Measurements from ENCODE around the gene EPOP. TPM values are rescaled to one million over a fixed set of nuclear protein-coding genes. Genes with fewer than 3 reads are reported as not detected.
A peak's percentile ranks its signal among the peaks of the same experiment; 100 is the strongest.

The EPOP gene
- total RNA-seq, 3 donors from 2014 or later, result 2.0 to 2.1 (median 2.0) TPM

DNA sequence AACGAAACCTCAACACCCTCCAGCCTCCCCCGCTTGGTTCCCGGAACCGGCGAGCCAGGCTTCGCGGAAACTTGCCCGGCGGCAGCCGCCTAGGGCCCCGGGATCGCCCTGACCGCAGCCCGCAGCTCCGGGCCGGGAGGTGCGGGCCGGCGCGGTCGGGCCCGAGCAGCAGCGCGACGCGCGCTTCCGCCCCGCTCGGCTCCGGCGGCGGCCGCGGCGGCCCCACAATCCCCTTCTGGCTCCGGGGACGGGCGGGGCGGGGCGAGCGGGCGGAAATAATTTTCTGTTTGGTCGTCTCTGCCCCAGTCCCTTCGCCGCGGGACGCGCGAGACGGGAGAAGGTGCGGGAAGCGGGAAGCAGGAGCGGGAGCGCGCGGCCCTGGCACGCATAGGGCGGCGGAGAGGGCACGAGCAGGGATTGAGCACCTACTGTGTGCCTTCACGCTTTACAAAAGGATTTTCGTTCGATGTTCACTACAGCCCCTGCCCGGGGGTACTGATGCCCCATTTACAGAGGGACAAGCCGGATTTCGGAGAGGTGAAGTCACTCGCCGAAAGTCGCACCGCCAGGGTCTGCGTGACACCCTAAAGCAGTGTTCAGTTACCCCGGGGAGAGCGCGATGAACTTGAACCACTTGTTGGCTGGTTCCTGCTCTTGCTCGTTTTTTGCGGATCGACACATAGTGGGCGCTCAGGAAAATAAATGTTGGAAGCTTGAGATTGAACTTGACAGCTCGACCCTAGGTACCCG lies 27.6 kb upstream of the EPOP start:
- Histone ChIP-seq H3K36me3 (no peaks in the 10 kb centered on the region), H3K4me3 (peak overlapping the region; percentile 81 to 98 (median 92)), H3K27me3 (no peaks in the 10 kb centered on the region), H3K9me3 (no peaks in the 10 kb centered on the region), H3K4me1 (peaks cover 3 to 4% of the 10 kb centered on the region in 2 donors), H3K27ac (peak overlapping the region; percentile 96 to 98)
- intact Hi-C loops (cut with DNase I; ENCODE audit: low total_unique reads), result no loop called here
- DNase-seq (ENCODE audit: low spot score in 2 of 2), result peak; percentile 82 to 92
- TF ChIP-seq, protein P1, sequence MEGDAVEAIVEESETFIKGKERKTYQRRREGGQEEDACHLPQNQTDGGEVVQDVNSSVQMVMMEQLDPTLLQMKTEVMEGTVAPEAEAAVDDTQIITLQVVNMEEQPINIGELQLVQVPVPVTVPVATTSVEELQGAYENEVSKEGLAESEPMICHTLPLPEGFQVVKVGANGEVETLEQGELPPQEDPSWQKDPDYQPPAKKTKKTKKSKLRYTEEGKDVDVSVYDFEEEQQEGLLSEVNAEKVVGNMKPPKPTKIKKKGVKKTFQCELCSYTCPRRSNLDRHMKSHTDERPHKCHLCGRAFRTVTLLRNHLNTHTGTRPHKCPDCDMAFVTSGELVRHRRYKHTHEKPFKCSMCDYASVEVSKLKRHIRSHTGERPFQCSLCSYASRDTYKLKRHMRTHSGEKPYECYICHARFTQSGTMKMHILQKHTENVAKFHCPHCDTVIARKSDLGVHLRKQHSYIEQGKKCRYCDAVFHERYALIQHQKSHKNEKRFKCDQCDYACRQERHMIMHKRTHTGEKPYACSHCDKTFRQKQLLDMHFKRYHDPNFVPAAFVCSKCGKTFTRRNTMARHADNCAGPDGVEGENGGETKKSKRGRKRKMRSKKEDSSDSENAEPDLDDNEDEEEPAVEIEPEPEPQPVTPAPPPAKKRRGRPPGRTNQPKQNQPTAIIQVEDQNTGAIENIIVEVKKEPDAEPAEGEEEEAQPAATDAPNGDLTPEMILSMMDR (IDR thresholded peaks at IDR 0.05), result no peak
- peak; percentile 77 for TF ChIP-seq POLR2A (IDR thresholded peaks at IDR 0.05)
- peak in 2 of 3 donors; percentile 79 to 82 for TF ChIP-seq POLR2AphosphoS5 (IDR thresholded peaks at IDR 0.05)

DNA sequence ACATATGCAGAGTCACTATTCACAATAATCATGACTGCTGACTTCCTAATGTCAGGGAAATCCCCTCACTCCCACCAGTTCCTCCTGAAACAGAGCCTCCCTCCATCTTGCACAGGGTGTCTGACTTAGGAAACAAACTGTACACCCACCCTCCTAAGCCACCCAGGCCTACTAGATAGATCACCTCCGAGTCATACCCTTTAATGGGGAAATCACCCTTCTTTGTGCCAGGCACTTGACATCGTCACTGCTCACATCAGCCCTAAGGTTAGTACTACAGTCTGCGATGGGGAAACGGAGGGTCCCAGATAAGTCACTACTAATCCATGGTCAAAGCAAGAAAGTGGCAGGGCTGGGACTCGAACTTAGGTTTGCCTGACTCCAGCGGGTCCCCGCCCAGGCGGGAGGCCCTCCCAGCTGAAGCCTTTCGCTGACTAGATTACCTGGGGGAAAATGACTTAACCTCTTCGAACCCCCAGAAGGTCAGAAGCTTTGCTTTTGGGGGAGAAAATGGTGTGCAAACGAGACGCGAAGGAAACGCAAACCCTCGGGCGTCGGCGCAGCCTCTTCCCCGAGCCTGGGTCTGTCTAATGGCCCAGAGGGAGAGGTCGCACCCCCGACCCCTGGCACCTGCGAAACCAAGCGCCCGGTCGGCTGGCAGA lies 26.9 kb upstream of the EPOP start:
- TF ChIP-seq, protein P1 (IDR thresholded peaks at IDR 0.05), result no peak
- peak in 1 of 3 donors; percentile 4 for TF ChIP-seq POLR2AphosphoS5 (IDR thresholded peaks at IDR 0.05)
- peak in 1 of 2 donors; percentile 29 for DNase-seq (ENCODE audit: low spot score in 2 of 2)
- intact Hi-C loops (cut with DNase I; ENCODE audit: low total_unique reads), result no loop called here
- Histone ChIP-seq H3K4me3 (peak overlapping the region; percentile 81 to 98 (median 92)), H3K27me3 (no peaks in the 10 kb centered on the region), H3K9me3 (no peaks in the 10 kb centered on the region), H3K4me1 (peaks cover 3 to 4% of the 10 kb centered on the region in 2 donors), H3K36me3 (no peaks in the 10 kb centered on the region), H3K27ac (peak overlapping the region; percentile 96 to 98)

DNA sequence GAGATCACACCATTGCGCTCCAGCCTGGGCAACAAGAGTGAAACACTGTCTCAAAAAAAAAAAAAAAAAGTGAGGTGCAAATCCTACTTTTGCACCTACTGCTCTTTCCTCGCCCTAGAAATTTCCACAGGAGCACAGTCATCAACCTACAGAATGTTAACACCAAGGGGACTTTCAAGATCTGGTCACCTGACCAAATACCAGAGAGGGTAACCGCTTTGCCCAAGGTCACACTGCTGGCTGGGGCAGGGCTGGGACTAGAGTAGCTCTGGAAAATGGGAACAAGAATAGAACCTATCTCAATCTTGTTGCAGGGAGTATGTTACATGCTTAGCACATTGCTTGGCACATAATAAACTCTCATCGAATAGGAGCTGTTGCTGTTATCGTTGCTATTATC lies 24.0 kb upstream of the EPOP start:
- intact Hi-C loops (cut with DNase I; ENCODE audit: low total_unique reads), result no loop called here
- H3K9me3 ChIP-seq, result no peaks in the 10 kb centered on the region
- no peaks in the 10 kb centered on the region for H3K27me3 ChIP-seq
- H3K36me3 ChIP-seq, result no peaks in the 10 kb centered on the region
- DNase-seq (ENCODE audit: low spot score in 2 of 2), result no peak
- peaks cover 4 to 9% of the 10 kb centered on the region in 2 donors for H3K4me1 ChIP-seq
- TF ChIP-seq POLR2AphosphoS5 (IDR thresholded peaks at IDR 0.05) (no peak), POLR2A (IDR thresholded peaks at IDR 0.05) (no peak)
- TF ChIP-seq, protein P1 (IDR thresholded peaks at IDR 0.05), result no peak
- no peak overlapping the region for H3K4me3 ChIP-seq
- H3K27ac ChIP-seq, result no peak overlapping the region

DNA sequence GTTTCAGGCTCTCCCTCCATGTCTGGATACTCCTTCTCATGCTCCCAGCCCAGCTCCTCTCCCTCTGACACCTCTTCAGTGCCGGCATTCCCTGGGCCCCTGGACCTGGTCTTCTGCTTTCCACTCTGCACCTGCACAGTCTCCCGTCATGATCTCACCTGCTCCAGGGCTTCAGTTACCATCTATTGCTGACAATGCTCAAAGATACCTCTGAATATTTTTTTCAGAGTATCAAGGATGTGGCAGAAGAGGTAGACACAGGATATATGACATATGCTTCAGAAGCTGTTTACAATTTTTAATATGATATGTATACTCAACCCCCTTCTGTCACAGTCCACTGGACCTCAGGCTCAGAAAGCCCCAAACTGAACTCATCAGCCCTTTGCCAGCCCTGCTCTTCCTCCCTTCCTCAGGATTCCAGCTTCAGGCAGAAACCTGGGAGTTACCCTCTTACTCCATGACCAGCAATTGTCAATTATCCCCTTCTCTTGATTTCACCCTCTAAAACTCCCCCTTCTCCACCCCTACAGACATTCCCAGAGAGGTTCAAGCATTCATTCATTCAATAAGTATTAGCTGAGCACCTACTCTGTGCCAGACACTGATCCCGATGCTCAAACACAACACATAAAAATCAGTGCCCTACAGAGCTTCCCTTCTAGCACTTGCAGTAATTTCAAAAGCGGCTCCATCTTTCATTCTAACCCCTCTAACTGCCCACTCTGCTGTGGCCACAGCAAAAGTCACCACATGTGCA lies 22.5 kb upstream of the EPOP start:
- Histone ChIP-seq H3K36me3 (no peaks in the 10 kb centered on the region), H3K4me3 (no peak overlapping the region), H3K4me1 (peaks cover 9% of the 10 kb centered on the region in 2 donors), H3K27ac (no peak overlapping the region), H3K9me3 (no peaks in the 10 kb centered on the region), H3K27me3 (no peaks in the 10 kb centered on the region)
- intact Hi-C loops (cut with DNase I; ENCODE audit: low total_unique reads), result no loop called here
- no peak for TF ChIP-seq POLR2AphosphoS5 (IDR thresholded peaks at IDR 0.05)
- TF ChIP-seq, protein P1 (IDR thresholded peaks at IDR 0.05), result no peak
- no peak for TF ChIP-seq POLR2A (IDR thresholded peaks at IDR 0.05)
- no peak for DNase-seq (ENCODE audit: low spot score in 2 of 2)
